Measurements from ENCODE around the gene PCYT2.

DNA sequence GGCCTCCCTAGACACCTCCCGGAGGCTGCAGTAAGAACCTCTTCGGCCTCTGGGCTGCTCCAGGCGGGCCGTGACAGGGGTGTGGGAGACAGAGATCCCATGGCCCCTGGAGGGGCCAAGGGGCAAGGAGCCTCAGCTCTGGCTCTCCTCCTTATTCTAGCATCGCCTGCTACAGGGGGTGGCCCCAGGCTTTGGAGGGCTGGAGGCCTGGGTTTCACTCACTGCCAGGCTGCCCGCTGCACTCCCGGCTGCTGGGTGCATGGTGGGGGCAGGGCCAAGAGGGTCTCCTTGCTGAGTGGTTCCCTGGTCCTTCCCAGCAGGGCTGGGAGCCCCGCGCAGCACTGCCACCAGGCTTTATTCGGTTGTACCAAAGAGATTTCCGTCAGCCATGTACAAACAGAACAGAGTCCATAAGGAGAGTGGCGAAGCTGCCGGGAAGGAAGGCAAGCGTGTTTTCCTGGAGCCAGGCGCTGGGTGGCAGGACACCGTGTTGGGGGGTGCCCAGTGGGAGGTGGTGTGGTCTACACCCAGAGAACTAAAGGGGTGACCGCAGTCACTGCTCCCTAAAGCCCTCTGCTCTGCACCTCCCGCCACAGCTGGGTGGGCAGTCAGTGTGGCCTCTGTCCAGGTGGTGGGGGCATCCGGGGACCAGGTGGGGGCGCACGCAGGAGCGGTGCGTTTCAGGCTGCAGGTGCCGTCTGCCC lies 7.2 kb downstream of the PCYT2 start:
- TF ChIP-seq CTCF (IDR thresholded peaks at IDR 0.05; ENCODE audit: low read length) (no peak), EZH2 (IDR thresholded peaks at IDR 0.05; ENCODE audit: borderline replicate concordance, low read length) (no peak)

Measured in OCI-LY1 (cell line).